Esophagus squamous epithelium (tissue), 4 donors: Measurements from ENCODE around the gene STN1.

ENCODE experiments used
- POLR2A ChIP-seq, 4 donors: fragments of 450-650 bp; IDR thresholded peaks; one replicate each; pipeline ENCODE4 v1.6.1; 2017; ENCODE audit warnings: antibody characterized with exemption in 4 of 4, mild to moderate bottlenecking in 4 of 4, moderate library complexity in 3 of 4
- TF ChIP-seq, protein P1 (sequence below), 6 experiments: fragments of 450-650 bp in 4 of 6; fragments of 200-600 bp in 2 of 6; sonication (generic) in 2 of 6; IDR thresholded peaks; one replicate each; pipeline ENCODE4 v1.5.1; 2016 to 2019; ENCODE audit warnings: antibody characterized with exemption in 6 of 6, mild to moderate bottlenecking in 4 of 6, moderate library complexity in 4 of 6

DNA sequence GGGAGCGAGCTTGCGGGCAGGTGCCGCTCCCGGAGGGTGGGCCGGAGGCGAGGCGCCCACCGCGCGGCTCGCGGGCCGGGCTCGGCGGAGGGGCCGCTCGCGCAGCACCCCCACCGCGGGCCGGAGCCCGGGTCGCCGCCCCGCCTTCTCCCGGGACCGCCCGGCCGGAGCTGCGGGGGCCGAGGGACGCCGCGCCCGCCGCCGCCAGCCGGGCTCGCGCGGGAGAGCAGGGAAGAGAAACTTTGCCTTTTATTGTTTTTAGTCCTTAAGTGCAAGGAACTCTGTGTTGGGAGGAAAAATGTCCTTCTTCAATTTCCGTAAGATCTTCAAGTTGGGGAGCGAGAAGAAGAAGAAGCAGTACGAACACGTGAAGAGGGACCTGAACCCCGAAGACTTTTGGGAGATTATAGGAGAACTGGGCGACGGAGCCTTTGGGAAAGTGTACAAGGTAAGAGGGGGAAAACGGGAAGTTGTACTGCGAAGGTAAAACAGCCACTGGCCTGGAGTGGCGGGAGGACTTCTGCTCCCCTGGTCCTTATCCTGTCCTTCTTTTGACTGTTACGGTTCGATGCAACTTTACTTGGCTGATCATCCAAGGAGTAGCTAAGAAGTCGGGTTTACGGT is 49.6 kb upstream of the STN1 start:
- TF ChIP-seq, protein P1, sequence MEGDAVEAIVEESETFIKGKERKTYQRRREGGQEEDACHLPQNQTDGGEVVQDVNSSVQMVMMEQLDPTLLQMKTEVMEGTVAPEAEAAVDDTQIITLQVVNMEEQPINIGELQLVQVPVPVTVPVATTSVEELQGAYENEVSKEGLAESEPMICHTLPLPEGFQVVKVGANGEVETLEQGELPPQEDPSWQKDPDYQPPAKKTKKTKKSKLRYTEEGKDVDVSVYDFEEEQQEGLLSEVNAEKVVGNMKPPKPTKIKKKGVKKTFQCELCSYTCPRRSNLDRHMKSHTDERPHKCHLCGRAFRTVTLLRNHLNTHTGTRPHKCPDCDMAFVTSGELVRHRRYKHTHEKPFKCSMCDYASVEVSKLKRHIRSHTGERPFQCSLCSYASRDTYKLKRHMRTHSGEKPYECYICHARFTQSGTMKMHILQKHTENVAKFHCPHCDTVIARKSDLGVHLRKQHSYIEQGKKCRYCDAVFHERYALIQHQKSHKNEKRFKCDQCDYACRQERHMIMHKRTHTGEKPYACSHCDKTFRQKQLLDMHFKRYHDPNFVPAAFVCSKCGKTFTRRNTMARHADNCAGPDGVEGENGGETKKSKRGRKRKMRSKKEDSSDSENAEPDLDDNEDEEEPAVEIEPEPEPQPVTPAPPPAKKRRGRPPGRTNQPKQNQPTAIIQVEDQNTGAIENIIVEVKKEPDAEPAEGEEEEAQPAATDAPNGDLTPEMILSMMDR (IDR thresholded peaks at IDR 0.05), result no peak
- TF ChIP-seq POLR2A (IDR thresholded peaks at IDR 0.05), result no peak
